Activated CD8-positive, alpha-beta T cell treated with anti-CD3 and anti-CD28 coated beads for 36 hours (primary cell): Measurements from ENCODE around the gene STYX. TPM values are rescaled to one million over a fixed set of nuclear protein-coding genes. Genes with fewer than 3 reads are reported as not detected.
"Not testable (repeated sequence)": the region's sequence is repeated elsewhere in the genome, so short reads cannot be mapped to it uniquely, and the experiment has no call there.

Experiments used
- ATAC-seq: fragments of 200-7000 bp; cut with Tn5 transposase; one replicate; pipeline ENCODE4 v1.10.0; 2021; ENCODE audit warnings: mild to moderate bottlenecking, moderate library complexity
- CTCF ChIA-PET: fragments of 350-600 bp; sonication (Branson Sonifier 250); formaldehyde crosslinking; loops from one replicate; lab custom pipeline; 2021; ENCODE audit warnings: antibody characterized with exemption; lab: Charles Lee
- POLR2A ChIA-PET: fragments of 350-600 bp; sonication (Branson Sonifier 250); formaldehyde crosslinking; loops from one replicate; lab custom pipeline; 2021; ENCODE audit warnings: antibody characterized with exemption; lab: Charles Lee
- DNase-seq: peaks from one replicate; pipeline ENCODE4 v3.0.0-alpha.2; 2020
- H3K27ac Mint-ChIP-seq: one replicate; pipeline ENCODE4 v1.8.0; 2021; ENCODE audit warnings: mild to moderate bottlenecking, mixed read lengths
- H3K27me3 Mint-ChIP-seq: one replicate; pipeline ENCODE4 v1.8.0; 2021; ENCODE audit warnings: mixed read lengths
- H3K36me3 Mint-ChIP-seq: one replicate; pipeline ENCODE4 v1.8.0; 2021; ENCODE audit warnings: low read depth, mixed read lengths
- H3K4me1 Mint-ChIP-seq: one replicate; pipeline ENCODE4 v1.8.0; 2021; ENCODE audit warnings: low read depth, mixed read lengths
- H3K4me3 Mint-ChIP-seq: one replicate; pipeline ENCODE4 v1.8.0; 2021; ENCODE audit warnings: mild to moderate bottlenecking, moderate library complexity, mixed read lengths
- H3K9me3 Mint-ChIP-seq: one replicate; pipeline ENCODE4 v1.8.0; 2021; ENCODE audit warnings: mixed read lengths
- CTCF ChIP-seq: fragments of 200-600 bp; IDR thresholded peaks from one replicate; pipeline ENCODE4 v1.8.0; 2022; ENCODE audit warnings: antibody characterized with exemption, mild to moderate bottlenecking
- intact Hi-C: fragments of 100-400 bp; cut with micrococcal nuclease; formaldehyde crosslinking; loops from one replicate; pipeline ENCODE4 v1.10.0; 2022
- total RNA-seq, 2 experiments: library from RNA; stranded (reverse); gene quantifications; one replicate each; pipeline ENCODE4 v1.2.3, GENCODE V29; 2021

Gene STYX
- total RNA-seq, 2 experiments from 2014 or later: 13.0 to 13.2 TPM

GRCh38 chr14:52723514-52724359, 6.2 kb upstream of the STYX start:
- peaks cover 16% of the 10 kb centered on the region for H3K4me1 Mint-ChIP-seq
- no peaks in the 10 kb centered on the region for H3K27me3 Mint-ChIP-seq
- H3K4me3 Mint-ChIP-seq: no peak overlapping the region
- peak overlapping the region; percentile 64 for H3K27ac Mint-ChIP-seq
- intact Hi-C loops: no loop called here
- ChIA-PET POLR2A (interaction anchor here (1.0 kb wide), 1 partner anchor 13 kb away, joined by 4 read pairs; no protein-coding TSS in a partner anchor), CTCF (interaction anchor here (1.1 to 1.8 kb wide), 4 partner anchors 11 to 32 kb away, joined by 3 to 5 read pairs (median 4); no protein-coding TSS in a partner anchor)
- peaks cover 40% of the 10 kb centered on the region for H3K36me3 Mint-ChIP-seq
- DNase-seq: no peak
- ATAC-seq: no peak
- no peaks in the 10 kb centered on the region for H3K9me3 Mint-ChIP-seq
- no peak for TF ChIP-seq CTCF

GRCh38 chr14:52724360-52724644, 5.7 kb upstream of the STYX start:
- Mint-ChIP-seq H3K27ac (peak overlapping the region; percentile 64), H3K4me3 (no peak overlapping the region), H3K27me3 (no peaks in the 10 kb centered on the region), H3K36me3 (peaks cover 37% of the 10 kb centered on the region), H3K4me1 (peaks cover 14% of the 10 kb centered on the region), H3K9me3 (no peaks in the 10 kb centered on the region)
- ChIA-PET POLR2A (interaction anchor here (1.8 kb wide), 1 partner anchor 11 kb away, joined by 5 read pairs; no protein-coding TSS in a partner anchor), CTCF (interaction anchor here (1.2 to 1.8 kb wide), 2 partner anchors 10 to 20 kb away, joined by 4 to 5 read pairs; no protein-coding TSS in a partner anchor)
- intact Hi-C loops: no loop called here
- no peak for TF ChIP-seq CTCF
- ATAC-seq: no peak
- DNase-seq: no peak

- ATAC-seq, DNase-seq, H3K4me3 Mint-ChIP-seq, H3K27ac Mint-ChIP-seq, H3K27me3 Mint-ChIP-seq, H3K9me3 Mint-ChIP-seq, intact Hi-C loops: not testable (repeated sequence)
- ChIA-PET CTCF (interaction anchor here (0.6 to 1.8 kb wide), 4 partner anchors 10 to 30 kb away, joined by 3 to 5 read pairs (median 4); no protein-coding TSS in a partner anchor), POLR2A (interaction anchor here (1.0 kb wide), 1 partner anchor 10 kb away, joined by 3 read pairs; no protein-coding TSS in a partner anchor)
- Mint-ChIP-seq H3K4me1 (peaks cover 20% of the 10 kb centered on the region), H3K36me3 (peaks cover 31% of the 10 kb centered on the region)
Observed at GRCh38 chr14:52727509-52727908, 2.5 kb upstream of the STYX start.

GRCh38 chr14:52729035-52729434, 931 bp upstream of the STYX start:
- CTCF ChIA-PET: interaction anchor here (1.7 to 1.8 kb wide), 3 partner anchors 13 to 32 kb away, joined by 4 to 8 read pairs (median 5); no protein-coding TSS in a partner anchor
- H3K27me3 Mint-ChIP-seq, intact Hi-C loops, H3K27ac Mint-ChIP-seq, ATAC-seq, DNase-seq, H3K9me3 Mint-ChIP-seq: not testable (repeated sequence)
- Mint-ChIP-seq H3K4me3 (peak overlapping the region; percentile 29), H3K4me1 (peaks cover 27% of the 10 kb centered on the region), H3K36me3 (peaks cover 36% of the 10 kb centered on the region)
- POLR2A ChIA-PET: interaction anchor here (0.6 to 1.8 kb wide), 6 partner anchors 17 to 177 kb away, joined by 3 to 6 read pairs (median 4); partner anchors contain the start of genes GPR137C and TXNDC16

- Mint-ChIP-seq H3K36me3 (peaks cover 38% of the 10 kb centered on the region), H3K27ac (peak overlapping the region; percentile 92), H3K4me3 (peak overlapping the region; percentile 96), H3K4me1 (peaks cover 32% of the 10 kb centered on the region), H3K27me3 (no peaks in the 10 kb centered on the region), H3K9me3 (peaks cover 2% of the 10 kb centered on the region)
- no peak for DNase-seq
- ChIA-PET POLR2A (interaction anchor here (0.8 to 2.2 kb wide), 6 partner anchors 12 to 177 kb away, joined by 3 to 13 read pairs (median 4); partner anchors contain the start of genes GPR137C and TXNDC16), CTCF (interaction anchor here (1.8 kb wide), 1 partner anchor 12 kb away, joined by 8 read pairs; no protein-coding TSS in a partner anchor)
- no peak for ATAC-seq
- no peak for TF ChIP-seq CTCF
- intact Hi-C loops: no loop called here
Observed at GRCh38 chr14:52729585-52729924, 411 bp upstream of the STYX start.
